ENCODE results near the gene NOP58. TPM values are rescaled to one million over a fixed set of nuclear protein-coding genes. Genes with fewer than 3 reads are reported as not detected.

Gene NOP58
- total RNA-seq: 145 and 148 TPM in 2 replicates

GRCh38 chr2:202265467-202266277 is at the start of gene NOP58:
Gene NOP58, plus strand, starts transcription at chr2:202265763. Its CDS starts 179 bp downstream, at chr2:202265942.

GRCh38 chr2:202238234-202239197 is 27.0 kb upstream of the NOP58 start, which contains the start of gene SUMO1:
Gene SUMO1, minus strand, starts transcription at chr2:202238597. Its CDS starts 146 bp downstream, at chr2:202238451.

Small RNAs within 50 kb of the gene (small RNA-seq; reads per million reads assigned to genes)
- not detected for gene AC079354.2
- gene RF00575: not detected
- gene RN7SL753P: not detected
- gene SNORD11: 29.7 reads per million, percentile 97 among the genes with 10 or more reads in this experiment
- 3.4 reads per million, percentile 69 among the genes with 10 or more reads in this experiment for gene SNORD11B
- gene SNORD70: 160 reads per million, percentile 99 among the genes with 10 or more reads in this experiment

Other genes starting within 250 kb of the NOP58 start
- 0.27 and 0.36 TPM in 2 replicates for gene FZD7, start 231.9 kb upstream of the NOP58 start, total RNA-seq
- not detected in 2 replicates for gene KIAA2012, start 192.5 kb upstream of the NOP58 start, total RNA-seq
- 132 and 146 TPM in 2 replicates for gene SUMO1, start 27.2 kb upstream of the NOP58 start, total RNA-seq
- 126 and 133 TPM in 2 replicates for gene BMPR2, start 110.6 kb downstream of the NOP58 start, total RNA-seq